Activated T-cell treated with anti-CD3 and anti-CD28 coated beads for 4 hours (primary cell): ENCODE measurements around the gene PCMT1.
"Not testable (repeated sequence)": the region's sequence is repeated elsewhere in the genome, so short reads cannot be mapped to it uniquely, and the experiment has no call there.

ENCODE experiments used
- DNase-seq: peaks from one replicate; pipeline ENCODE4 v3.0.0-alpha.2; 2020

Gene PCMT1

DNA sequence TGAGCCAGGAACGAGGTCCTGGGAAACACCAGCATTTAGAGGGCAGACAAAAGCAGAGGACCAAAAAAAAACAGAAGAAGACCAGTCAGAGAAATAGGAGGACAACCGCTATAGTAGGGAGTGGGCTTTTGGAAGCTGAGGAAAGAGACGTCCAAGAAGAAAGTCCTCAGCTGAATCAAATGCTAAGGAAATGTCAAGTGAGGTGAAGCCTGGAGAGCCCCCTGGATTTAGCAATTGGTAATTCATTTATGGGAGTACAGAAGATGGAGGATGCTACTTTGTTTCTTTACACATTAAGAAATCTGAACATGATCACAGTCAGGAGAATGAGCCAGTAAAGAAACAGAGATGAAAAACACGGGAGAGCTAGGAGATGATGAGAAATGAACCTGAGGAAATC lies 73.5 kb downstream of the PCMT1 start:
- no peak for DNase-seq

DNA sequence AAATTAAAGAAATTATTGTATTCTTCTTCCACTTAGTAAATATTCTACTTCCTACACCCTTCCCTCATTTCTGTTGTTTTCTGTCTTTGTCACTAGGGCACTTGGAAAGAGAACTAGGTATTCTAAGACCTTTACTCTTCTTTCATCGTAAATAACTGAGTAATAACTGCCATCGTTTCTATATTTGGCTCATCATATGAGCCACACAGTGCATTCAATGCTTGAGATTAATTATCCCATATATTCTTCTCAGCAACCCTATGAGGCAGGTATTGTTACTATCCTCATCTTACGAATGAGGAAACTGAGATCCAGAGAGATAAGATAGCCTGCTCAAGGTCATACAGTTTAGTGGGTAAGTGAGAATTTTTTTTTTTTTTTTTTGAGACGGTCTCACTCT lies 75.8 kb downstream of the PCMT1 start:
- no peak for DNase-seq

DNA sequence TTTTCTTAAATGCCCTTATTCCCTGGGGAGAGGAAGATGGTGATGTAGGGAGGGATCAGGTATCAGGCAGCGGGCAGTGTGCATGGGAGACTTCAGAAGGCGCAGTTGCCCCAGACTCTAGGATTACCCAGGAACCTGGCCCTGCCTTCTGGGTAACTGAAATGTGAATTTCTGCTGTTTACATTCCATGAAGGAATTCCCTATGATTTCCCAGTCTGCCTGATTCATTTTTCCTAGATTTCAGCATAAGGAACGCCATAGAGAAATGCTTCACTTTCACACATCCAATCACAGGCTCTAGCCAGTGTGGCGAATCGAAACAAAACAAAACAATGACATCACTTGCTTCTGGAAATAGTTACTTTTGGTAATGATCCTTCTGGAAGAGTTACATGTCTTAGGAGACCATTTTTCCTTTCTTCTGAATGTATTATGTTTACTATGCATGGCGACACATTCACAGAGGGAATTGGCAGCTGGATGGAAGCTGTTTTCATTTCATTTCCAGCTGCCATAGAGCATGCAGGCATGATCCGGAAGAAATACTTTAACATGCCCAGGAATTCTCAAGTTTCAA lies 81.3 kb downstream of the PCMT1 start:
- DNase-seq: no peak

GRCh38 chr6:149831308-149831820 lies 81.8 kb downstream of the PCMT1 start:
- no peak for DNase-seq

DNA sequence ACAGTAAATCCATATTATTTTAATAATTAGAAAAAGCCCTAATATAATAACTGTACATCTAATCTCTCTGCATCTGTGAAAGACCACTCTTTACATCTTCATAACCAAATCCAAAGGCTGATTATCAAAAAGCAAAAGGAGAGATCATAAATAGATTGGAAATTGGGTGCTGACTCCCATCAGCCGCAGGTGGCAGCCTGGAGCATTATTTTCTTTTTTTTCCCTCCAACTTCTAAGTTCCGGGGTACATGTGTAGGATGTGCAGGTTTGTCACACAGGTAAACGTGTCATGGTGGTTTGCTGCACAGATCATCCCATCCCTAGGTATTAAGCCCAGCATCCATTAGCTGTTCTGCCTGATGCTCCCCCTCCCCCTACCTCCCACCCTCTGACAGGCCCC lies 84.1 kb downstream of the PCMT1 start:
- no peak for DNase-seq

- DNase-seq: peak; percentile 77
These were observed 85.3 kb downstream of the PCMT1 start for GRCh38 chr6:149834513-149835481.

DNA sequence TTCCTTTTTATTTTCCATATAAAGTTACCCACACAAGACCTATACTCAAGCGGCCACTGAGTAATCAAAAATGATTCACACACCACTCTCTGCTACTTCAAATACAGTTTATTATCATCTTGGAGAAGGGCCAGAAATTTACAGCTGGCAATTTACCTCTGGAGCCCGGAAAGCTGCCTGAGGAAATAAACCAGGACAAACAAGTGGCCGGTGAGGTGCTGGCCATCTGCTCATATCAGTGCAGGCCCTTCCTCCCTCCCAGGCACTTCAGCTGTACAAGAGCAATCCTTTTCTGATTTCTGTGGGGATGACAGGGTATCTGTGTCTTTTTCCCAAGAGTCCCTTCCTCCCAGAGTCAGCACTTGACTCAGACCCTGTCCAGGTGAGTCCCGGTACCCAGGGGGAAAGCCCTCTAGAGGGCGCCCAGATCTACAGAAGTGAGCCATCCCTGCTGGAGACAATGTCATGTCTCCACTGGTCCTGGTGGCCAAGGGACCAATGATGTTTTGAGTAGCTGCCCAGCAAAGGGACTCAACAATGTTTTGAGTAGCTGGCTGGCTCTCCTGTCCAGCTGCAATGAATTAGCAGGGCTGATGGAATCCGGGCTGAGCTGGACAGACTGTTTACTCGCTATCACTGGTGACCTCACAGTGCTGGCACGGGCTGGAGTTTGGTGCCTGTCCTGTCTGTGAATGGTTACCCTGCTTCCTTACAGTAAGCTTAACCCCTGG lies 91.0 kb downstream of the PCMT1 start:
- peak; percentile 9 for DNase-seq

- no peak for DNase-seq
These were observed 92.8 kb downstream of the PCMT1 start for GRCh38 chr6:149842331-149842730.

- no peak for DNase-seq
These were observed 93.6 kb downstream of the PCMT1 start for GRCh38 chr6:149843051-149843633.

DNA sequence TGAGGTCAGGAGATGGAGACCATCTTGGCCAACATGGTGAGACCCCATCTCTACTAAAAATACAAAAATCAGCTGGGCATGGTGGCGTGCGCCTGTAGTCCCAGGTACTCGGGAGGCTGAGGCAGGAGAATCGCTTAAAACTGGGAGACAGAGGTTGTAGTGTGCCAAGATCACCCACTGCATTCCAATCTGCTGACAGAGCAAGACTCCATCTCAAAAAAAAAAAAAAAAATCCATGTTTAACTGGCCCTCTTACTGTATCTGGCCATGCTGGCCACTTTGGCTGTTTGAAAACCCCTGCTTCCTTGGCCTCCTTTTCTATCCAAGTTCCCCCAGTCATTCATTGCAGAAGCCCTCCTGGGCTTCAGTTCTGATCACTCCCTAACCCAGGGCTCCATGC lies 94.5 kb downstream of the PCMT1 start:
- not testable (repeated sequence) for DNase-seq

GRCh38 chr6:149844480-149844879 lies 94.9 kb downstream of the PCMT1 start:
- DNase-seq: no peak

- DNase-seq: no peak
These were observed 96.0 kb downstream of the PCMT1 start for GRCh38 chr6:149845549-149845948.

DNA sequence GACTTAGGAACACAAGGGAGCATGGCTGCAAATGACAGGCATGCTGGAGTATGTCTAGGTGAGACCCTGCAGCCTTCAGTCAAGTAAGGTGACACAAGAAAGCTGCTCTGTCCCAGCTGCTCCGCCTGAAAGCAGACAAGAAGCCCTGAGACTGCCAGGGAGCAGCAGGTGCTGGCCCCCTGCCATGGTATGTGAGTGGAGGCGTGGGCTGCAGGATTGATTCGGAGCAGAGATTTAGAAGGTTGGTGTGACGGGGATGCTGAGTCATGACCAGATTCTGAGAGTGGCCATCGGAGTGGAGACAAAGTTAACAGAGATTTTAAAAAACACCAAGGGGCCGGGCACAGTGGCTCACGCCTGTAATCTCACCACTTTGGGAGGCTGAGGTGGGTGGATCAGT lies 96.8 kb downstream of the PCMT1 start:
- no peak for DNase-seq

GRCh38 chr6:149847939-149848267 lies 98.4 kb downstream of the PCMT1 start:
- no peak for DNase-seq

DNA sequence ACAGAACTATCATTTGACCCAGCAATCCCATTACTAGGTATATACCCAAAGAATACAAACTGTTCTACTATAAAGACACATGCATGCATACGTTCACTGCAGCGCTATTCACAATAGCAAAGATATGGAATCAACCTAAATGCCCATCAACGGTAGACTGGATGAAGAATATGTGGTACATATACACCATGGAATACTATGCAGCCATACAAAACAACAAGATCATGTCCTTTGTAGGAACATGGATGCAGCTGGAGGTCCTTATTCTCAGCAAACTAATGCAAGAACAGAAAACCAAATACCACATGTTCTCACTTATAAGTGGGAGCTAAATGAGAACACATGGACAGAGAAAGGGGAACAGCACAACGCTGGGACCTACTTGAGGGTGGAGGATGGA lies 98.8 kb downstream of the PCMT1 start:
- not testable (repeated sequence) for DNase-seq

DNA sequence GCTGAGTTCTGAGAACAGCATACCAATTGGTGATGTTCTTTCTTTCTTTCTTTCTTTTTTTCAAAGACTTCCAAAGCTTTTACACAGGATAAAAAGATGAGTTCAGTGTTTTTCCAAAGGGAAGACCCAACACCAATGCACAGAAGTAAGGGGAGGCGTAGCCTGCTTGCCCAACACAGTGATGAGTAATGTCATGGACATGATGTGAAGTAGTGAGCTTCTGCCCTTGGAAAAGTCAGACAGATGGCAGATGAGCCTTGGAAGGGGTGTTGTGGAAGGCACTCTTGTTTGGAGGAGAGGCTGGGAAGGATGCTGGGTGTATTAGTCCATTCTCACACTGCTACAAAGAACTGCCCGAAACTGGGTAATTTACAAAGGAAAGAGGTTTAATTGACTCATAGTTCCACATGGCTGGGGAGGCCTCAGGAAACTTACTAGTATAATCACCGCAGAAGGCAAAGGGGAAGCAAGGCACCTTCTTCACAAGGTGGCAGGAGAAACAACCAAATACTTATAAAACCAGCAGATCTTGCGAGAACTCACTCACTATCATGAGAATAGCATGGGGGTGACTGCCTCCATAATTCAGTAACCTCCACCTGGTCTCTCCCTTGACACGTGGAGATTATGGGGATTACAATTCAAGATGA lies 102.0 kb downstream of the PCMT1 start:
- DNase-seq: no peak

GRCh38 chr6:149852180-149852579 lies 102.6 kb downstream of the PCMT1 start:
- no peak for DNase-seq

- no peak for DNase-seq
These were observed 103.3 kb downstream of the PCMT1 start for GRCh38 chr6:149852881-149853280.

GRCh38 chr6:149854017-149854416 lies 104.5 kb downstream of the PCMT1 start:
- not testable (repeated sequence) for DNase-seq

- DNase-seq: no peak
These were observed 105.0 kb downstream of the PCMT1 start for GRCh38 chr6:149854532-149854931.

DNA sequence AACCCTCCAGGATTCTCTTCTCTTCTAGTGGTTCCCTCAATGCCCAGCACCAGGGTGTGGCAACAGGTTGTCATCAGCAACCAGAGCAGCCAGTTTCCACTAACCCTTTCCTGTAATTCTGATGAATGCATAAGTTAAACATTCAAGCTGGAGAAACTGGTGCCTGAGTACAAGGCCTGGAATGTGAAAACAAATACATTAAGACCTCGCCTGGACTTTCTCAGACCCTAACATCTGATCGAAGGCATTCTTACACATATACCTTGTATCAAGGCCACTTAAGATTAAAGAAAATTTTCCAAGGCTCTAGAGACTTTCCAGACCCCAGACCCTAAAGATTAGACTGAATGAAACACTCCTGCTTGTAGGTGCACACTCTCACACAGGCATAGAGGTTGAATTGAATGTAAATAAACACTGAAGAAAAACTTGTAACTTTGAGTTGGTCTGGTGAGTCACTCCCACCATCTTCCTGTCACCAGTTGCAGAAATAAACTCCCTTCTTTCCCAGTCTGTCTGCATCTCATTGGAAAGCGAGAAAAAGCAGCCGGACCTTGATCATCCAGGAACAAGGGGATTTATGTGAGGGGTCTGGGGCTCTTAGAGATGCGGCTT lies 105.6 kb downstream of the PCMT1 start:
- DNase-seq: no peak

DNA sequence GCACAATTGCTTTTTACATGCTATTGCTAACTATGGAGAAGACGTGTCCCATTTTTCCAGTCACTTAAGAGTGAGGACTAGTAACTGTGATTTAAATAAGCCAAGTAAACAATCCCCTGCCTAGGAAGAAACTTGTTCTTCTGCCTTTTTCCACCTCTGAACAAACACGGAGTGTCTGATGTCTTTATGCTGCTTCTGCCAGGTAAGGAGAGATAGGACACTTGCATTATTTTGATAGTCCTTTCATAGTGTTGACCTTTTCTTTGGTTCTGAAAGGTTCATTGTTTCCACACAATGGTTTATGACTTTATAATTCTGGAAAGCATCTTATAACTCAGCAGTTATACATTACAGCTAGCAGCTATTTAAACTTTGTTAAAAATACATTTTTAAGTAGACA lies 106.2 kb downstream of the PCMT1 start:
- DNase-seq: no peak
